Sigmoid colon (tissue), 7 donors: ENCODE measurements around the gene WBP11. TPM values are rescaled to one million over a fixed set of nuclear protein-coding genes. Genes with fewer than 3 reads are reported as not detected.
A peak's percentile ranks its signal among the peaks of the same experiment; 100 is the strongest.

ENCODE experiments used
- DNase-seq: peaks from one replicate; pipeline ENCODE4 v3.0.0-alpha.2; 2019
- H3K27ac ChIP-seq, 4 donors: fragments of 200-600 bp; sonication (generic); one replicate each; pipeline ENCODE4 v1.5.1; 2016 to 2019; ENCODE audit warnings: mild to moderate bottlenecking in 1 of 4
- H3K27me3 ChIP-seq, 3 donors: fragments of 200-600 bp; sonication (generic); one replicate each; pipeline ENCODE4 v1.5.1; 2019; ENCODE audit warnings: mild to moderate bottlenecking in 1 of 3
- H3K36me3 ChIP-seq, 4 donors: fragments of 200-600 bp; sonication (generic); one replicate each; pipeline ENCODE4 v1.5.1; 2016 to 2019
- H3K4me1 ChIP-seq, 4 donors: fragments of 200-600 bp; sonication (generic); one replicate each; pipeline ENCODE4 v1.5.1; 2017 to 2019
- H3K4me3 ChIP-seq, 4 donors: fragments of 200-600 bp; sonication (generic); one replicate each; pipeline ENCODE4 v1.5.1; 2017 to 2019; ENCODE audit warnings: mild to moderate bottlenecking in 2 of 4, moderate library complexity in 1 of 4
- H3K9me3 ChIP-seq, 4 donors: fragments of 200-600 bp in 3 of 4; sonication (generic) in 3 of 4; one replicate each; pipeline versions ENCODE4 v1.5.1 to v1.6.1; 2013 to 2019
- CTCF ChIP-seq, 4 experiments: fragments of 450-650 bp in 3 of 4; fragments of 200-600 bp in 1 of 4; IDR thresholded peaks; one replicate each; pipeline ENCODE4 v1.5.1; 2016 to 2019; ENCODE audit warnings: antibody characterized with exemption in 4 of 4, mild to moderate bottlenecking in 3 of 4, moderate library complexity in 2 of 4
- EP300 ChIP-seq, 4 donors: sonication (generic); formaldehyde crosslinking; IDR thresholded peaks; one replicate each; pipeline ENCODE4 v1.6.1; 2017; ENCODE audit warnings: antibody characterized with exemption in 4 of 4
- POLR2A ChIP-seq, 2 donors: fragments of 450-650 bp; IDR thresholded peaks; one replicate each; pipeline ENCODE4 v1.6.1; 2016; ENCODE audit warnings: antibody characterized with exemption in 2 of 2, mild to moderate bottlenecking in 2 of 2, moderate library complexity in 2 of 2
- POLR2AphosphoS5 ChIP-seq, 4 donors: sonication (generic); formaldehyde crosslinking; IDR thresholded peaks; one replicate each; pipeline ENCODE4 v1.6.1; 2017; ENCODE audit warnings: antibody characterized with exemption in 4 of 4
- WGBS, 2 donors: extraction: QIAGEN DNeasy Blood & Tissue Kit; methylation state at CpG; one replicate each; pipeline ENCODE4 v1.1.7; 2013; 5-methylcytosine and 5-hydroxymethylcytosine counted together
- intact Hi-C: fragments of 100-400 bp; cut with DNase I; formaldehyde crosslinking; loops from one replicate; pipeline ENCODE4 v1.15.1; 2023
- polyA plus RNA-seq, 3 donors: library from polyadenylated mRNA; stranded (reverse); fragments of 200-250 nt; gene quantifications; one replicate each; pipeline ENCODE4 v1.2.3, GENCODE V29; 2013
- total RNA-seq, 4 donors: library from RNA; depleted of rRNA; stranded (reverse); fragments of >200 nt; gene quantifications; one replicate each; pipeline ENCODE4 v1.1.0, GENCODE V29; 2016
- donor health status: healthy with polysubstance abuse.
- donor health status: Bipolar disorder and iron deficiency.
- donor health status: healthy.

WBP11 gene
- total and polyA plus RNA-seq, 7 donors = 13.2 to 24.1 (median 16.6) TPM

DNA sequence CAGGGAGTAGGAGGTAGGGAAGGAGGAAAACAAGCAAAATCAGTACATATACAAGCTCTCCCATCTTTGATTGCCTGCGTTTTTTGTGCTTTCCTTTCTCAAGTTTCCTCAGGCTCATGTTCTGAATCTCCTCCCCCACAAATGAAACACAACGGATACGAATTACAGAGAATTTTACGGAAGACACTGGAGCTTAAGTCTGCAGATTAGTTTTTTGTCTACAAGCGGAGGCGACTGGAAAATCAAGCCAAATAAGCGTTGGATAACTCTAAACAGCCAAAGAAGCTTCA is 612 bp downstream of the WBP11 start:
- Histone ChIP-seq H3K4me1 (peaks cover 0 to 19% (median 16%) of the 10 kb centered on the region in 4 donors), H3K4me3 (peak overlapping the region; percentile 63 to 84 (median 77)), H3K36me3 (peaks cover 2 to 21% (median 5%) of the 10 kb centered on the region in 4 donors), H3K9me3 (no peaks in the 10 kb centered on the region), H3K27me3 (no peaks in the 10 kb centered on the region), H3K27ac (peak overlapping the region; percentile 81 to 97 (median 92))
- 0 to 1% methylated on average over 7 of the region's 7 CpGs for WGBS, 2 donors
- TF ChIP-seq POLR2AphosphoS5 (IDR thresholded peaks at IDR 0.05) (no peak), CTCF (IDR thresholded peaks at IDR 0.05) (no peak), EP300 (IDR thresholded peaks at IDR 0.05) (no peak), POLR2A (IDR thresholded peaks at IDR 0.05) (no peak)
- intact Hi-C loops = loop anchor here (2.0 kb wide), 1 partner anchor 28 kb away; a partner anchor contains a TSS
- DNase-seq = no peak

DNA sequence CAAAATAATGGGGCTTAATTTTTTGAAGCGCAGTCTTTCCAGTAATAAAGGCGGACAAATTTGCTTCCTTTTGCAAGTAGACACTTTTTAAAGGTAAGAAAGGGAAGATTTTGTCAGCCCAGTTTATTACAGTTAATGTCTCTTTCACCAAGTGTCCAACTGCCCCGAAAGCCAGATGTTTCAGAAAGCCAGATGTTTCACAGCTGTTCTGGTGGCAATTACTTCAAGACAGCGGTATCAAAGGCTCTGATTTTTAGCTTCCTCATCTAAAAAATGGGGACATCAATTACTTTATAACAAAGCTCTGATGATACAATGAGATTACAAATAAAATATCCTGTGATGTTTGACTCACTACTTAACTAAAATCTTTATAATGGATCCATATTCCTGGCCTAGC is 1.0 kb downstream of the WBP11 start:
- 67 to 74% methylated on average over 4 of the region's 4 CpGs for WGBS, 2 donors

GRCh38 chr12:14795028-14795448 is 8.2 kb downstream of the WBP11 start:
- no peaks in the 10 kb centered on the region for H3K9me3 ChIP-seq
- no peak overlapping the region for H3K4me3 ChIP-seq
- H3K27me3 ChIP-seq = no peaks in the 10 kb centered on the region
- DNase-seq = no peak
- no peak overlapping the region for H3K27ac ChIP-seq
- no peak for TF ChIP-seq POLR2A (IDR thresholded peaks at IDR 0.05)
- no peak for TF ChIP-seq POLR2AphosphoS5 (IDR thresholded peaks at IDR 0.05)
- no peak for TF ChIP-seq EP300 (IDR thresholded peaks at IDR 0.05)
- TF ChIP-seq CTCF (IDR thresholded peaks at IDR 0.05) = no peak
- 79 to 84% methylated on average over 4 of the region's 4 CpGs for WGBS, 2 donors
- peaks cover 18 to 97% (median 37%) of the 10 kb centered on the region in 4 donors for H3K36me3 ChIP-seq
- intact Hi-C loops = no loop called here
- no peaks in the 10 kb centered on the region for H3K4me1 ChIP-seq

More for the DNA sequence above, 1.0 kb downstream of the WBP11 start:
- H3K4me1 ChIP-seq = peaks cover 0 to 19% (median 16%) of the 10 kb centered on the region in 4 donors
- DNase-seq = no peak
- no peak for TF ChIP-seq EP300 (IDR thresholded peaks at IDR 0.05)
- TF ChIP-seq CTCF (IDR thresholded peaks at IDR 0.05) = no peak
- TF ChIP-seq POLR2A (IDR thresholded peaks at IDR 0.05) = no peak
- no peak for TF ChIP-seq POLR2AphosphoS5 (IDR thresholded peaks at IDR 0.05)
- H3K27ac ChIP-seq = peak overlapping the region in 3 of 4 donors; percentile 81 to 97 (median 95)
- no peaks in the 10 kb centered on the region for H3K9me3 ChIP-seq
- H3K27me3 ChIP-seq = no peaks in the 10 kb centered on the region
- peak overlapping the region; percentile 63 to 84 (median 77) for H3K4me3 ChIP-seq
- intact Hi-C loops = loop anchor here (2.0 kb wide), 1 partner anchor 27 kb away; a partner anchor contains a TSS
- H3K36me3 ChIP-seq = peaks cover 4 to 25% (median 7%) of the 10 kb centered on the region in 4 donors

GRCh38 chr12:14785568-14785967 is 17.7 kb downstream of the WBP11 start:
- Histone ChIP-seq H3K27ac (no peak overlapping the region), H3K4me1 (no peaks in the 10 kb centered on the region), H3K36me3 (peaks cover 7 to 56% (median 40%) of the 10 kb centered on the region in 4 donors), H3K4me3 (no peak overlapping the region), H3K27me3 (no peaks in the 10 kb centered on the region), H3K9me3 (no peaks in the 10 kb centered on the region)
- 93 to 94% methylated on average over 3 of the region's 3 CpGs for WGBS, 2 donors
- no peak for DNase-seq
- TF ChIP-seq POLR2AphosphoS5 (IDR thresholded peaks at IDR 0.05) (no peak), CTCF (IDR thresholded peaks at IDR 0.05) (no peak), EP300 (IDR thresholded peaks at IDR 0.05) (no peak), POLR2A (IDR thresholded peaks at IDR 0.05) (no peak)
- intact Hi-C loops = no loop called here

DNA sequence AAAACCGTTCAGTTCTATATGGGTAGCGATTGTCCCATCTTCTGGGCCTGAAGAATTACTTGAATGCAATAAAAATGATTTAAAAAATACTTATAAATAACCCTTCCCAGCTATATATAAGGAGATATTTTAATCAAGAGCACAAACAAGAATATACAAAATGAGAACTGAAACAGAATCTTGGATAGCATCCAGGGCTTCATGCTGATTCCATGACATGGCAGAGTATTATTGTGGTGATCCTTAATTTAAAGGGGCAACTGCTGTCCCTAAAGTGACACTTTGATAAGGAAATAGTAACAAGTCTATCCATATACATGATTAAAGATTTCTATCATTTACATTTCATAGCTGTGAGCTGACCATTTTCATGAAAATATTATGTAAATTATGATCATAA is 18.8 kb downstream of the WBP11 start:
- 88 to 91% methylated on average over 2 of the region's 2 CpGs for WGBS, 2 donors
- no peaks in the 10 kb centered on the region for H3K9me3 ChIP-seq
- no peak overlapping the region for H3K27ac ChIP-seq
- no peaks in the 10 kb centered on the region for H3K4me1 ChIP-seq
- no peak for DNase-seq
- H3K4me3 ChIP-seq = no peak overlapping the region
- intact Hi-C loops = no loop called here
- H3K27me3 ChIP-seq = no peaks in the 10 kb centered on the region
- no peak for TF ChIP-seq POLR2A (IDR thresholded peaks at IDR 0.05)
- no peak for TF ChIP-seq EP300 (IDR thresholded peaks at IDR 0.05)
- TF ChIP-seq CTCF (IDR thresholded peaks at IDR 0.05) = no peak
- TF ChIP-seq POLR2AphosphoS5 (IDR thresholded peaks at IDR 0.05) = no peak
- peaks cover 7 to 45% (median 30%) of the 10 kb centered on the region in 4 donors for H3K36me3 ChIP-seq
